K562 (cell line): Measurements from ENCODE around the gene TMCO4. TPM values are rescaled to one million over a fixed set of nuclear protein-coding genes. Genes with fewer than 3 reads are reported as not detected.

ENCODE experiments used
- RBM25 ChIP-seq: fragments of 200-400 bp; formaldehyde crosslinking; IDR thresholded peaks from 2 replicates; pipeline ENCODE4 v1.6.1; 2018; ENCODE audit warnings: low read length, low read depth, moderate library complexity; ENCODE audit not compliant: severe bottlenecking
- polyA plus RNA-seq, 8 experiments: library from polyadenylated mRNA; depleted of rRNA in 4 of 8; stranded (reverse) in 5 of 8; unstranded in 3 of 8; fragments of >200 nt; fragmentation: Nextera tagmentation in 2 of 8; fragmentation: Illumina TruSeq in 1 of 8; extraction: Ambion mirVana in 2 of 8; extraction: Trizol in 1 of 8; gene quantifications; 2 replicates each; pipeline versions ENCODE4 v1.2.1 to v1.2.3, GENCODE V29; 2011 to 2014; ENCODE audit warnings: inconsistent platforms in 1 of 8, missing spikeins in 1 of 8
- total RNA-seq, 7 experiments: library from RNA; depleted of rRNA in 6 of 7; stranded (reverse); fragments of >200 nt in 6 of 7; fragmentation: Illumina TruSeq in 2 of 7; extraction: Trizol in 2 of 7; gene quantifications; 2 replicates each; pipeline versions ENCODE4 v1.2.1 to v1.2.3, GENCODE V29; 2011 to 2021; ENCODE audit warnings: low replicate concordance in 1 of 7
- TF ChIP-seq, protein P1 (sequence below): fragments of 200-600 bp; sonication (generic); IDR thresholded peaks from one replicate; pipeline ENCODE4 v1.6.1; 2012; ENCODE audit warnings: mild to moderate bottlenecking, low read depth, low read length, inconsistent platforms

Gene TMCO4
- total and polyA plus RNA-seq, 9 of the 15 experiments (the other 6 are each of a cell fraction or from before 2014, with no cell fraction given): 0.06 to 2.1 (median 1.2) TPM

DNA sequence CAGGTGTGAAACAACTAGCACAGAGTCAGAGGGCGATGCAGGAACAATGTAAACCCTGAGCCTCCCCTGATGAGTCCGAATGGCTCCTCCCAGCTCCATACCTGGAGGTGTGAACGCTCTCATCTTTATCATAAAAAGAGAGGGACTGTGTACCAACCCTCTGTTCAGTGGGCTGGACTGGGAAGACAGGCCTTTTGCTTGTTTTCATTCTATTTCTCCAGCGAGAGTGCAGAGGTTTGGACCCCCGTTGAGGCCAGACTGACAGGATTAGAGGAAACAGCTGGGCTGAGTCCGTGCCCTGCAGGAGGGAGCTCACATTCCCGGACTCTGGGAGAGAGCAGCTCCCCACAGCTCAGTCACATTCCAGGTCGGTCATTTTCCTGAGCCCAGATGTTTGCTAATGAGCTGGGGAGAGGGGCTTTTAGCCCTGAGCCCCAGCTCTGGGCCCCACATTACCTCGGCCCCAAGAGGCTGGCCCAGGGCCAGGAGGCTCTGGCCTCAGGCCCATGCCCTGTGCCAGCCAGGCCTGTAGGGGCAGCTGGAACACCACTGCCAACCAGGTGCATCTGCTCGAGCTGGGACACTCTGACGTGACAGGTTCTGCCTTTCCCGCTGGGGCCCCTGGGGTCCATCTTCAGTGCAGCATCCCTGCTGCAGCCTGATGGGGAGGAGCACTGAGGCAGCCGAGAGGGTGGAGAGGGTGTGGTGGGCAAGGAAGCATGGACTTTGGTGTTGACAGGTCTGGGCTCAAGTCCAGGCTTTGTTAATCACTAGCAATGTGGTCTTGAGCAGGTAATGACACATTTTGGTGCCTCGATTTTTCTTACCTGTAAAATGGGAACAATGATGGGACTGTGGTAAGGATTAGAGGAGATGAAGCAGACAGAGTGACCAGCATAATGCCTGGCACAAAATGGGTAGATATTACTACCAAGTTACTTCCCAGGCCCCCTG, 159.1 kb downstream of the TMCO4 start (continued):
- TF ChIP-seq, protein P1, sequence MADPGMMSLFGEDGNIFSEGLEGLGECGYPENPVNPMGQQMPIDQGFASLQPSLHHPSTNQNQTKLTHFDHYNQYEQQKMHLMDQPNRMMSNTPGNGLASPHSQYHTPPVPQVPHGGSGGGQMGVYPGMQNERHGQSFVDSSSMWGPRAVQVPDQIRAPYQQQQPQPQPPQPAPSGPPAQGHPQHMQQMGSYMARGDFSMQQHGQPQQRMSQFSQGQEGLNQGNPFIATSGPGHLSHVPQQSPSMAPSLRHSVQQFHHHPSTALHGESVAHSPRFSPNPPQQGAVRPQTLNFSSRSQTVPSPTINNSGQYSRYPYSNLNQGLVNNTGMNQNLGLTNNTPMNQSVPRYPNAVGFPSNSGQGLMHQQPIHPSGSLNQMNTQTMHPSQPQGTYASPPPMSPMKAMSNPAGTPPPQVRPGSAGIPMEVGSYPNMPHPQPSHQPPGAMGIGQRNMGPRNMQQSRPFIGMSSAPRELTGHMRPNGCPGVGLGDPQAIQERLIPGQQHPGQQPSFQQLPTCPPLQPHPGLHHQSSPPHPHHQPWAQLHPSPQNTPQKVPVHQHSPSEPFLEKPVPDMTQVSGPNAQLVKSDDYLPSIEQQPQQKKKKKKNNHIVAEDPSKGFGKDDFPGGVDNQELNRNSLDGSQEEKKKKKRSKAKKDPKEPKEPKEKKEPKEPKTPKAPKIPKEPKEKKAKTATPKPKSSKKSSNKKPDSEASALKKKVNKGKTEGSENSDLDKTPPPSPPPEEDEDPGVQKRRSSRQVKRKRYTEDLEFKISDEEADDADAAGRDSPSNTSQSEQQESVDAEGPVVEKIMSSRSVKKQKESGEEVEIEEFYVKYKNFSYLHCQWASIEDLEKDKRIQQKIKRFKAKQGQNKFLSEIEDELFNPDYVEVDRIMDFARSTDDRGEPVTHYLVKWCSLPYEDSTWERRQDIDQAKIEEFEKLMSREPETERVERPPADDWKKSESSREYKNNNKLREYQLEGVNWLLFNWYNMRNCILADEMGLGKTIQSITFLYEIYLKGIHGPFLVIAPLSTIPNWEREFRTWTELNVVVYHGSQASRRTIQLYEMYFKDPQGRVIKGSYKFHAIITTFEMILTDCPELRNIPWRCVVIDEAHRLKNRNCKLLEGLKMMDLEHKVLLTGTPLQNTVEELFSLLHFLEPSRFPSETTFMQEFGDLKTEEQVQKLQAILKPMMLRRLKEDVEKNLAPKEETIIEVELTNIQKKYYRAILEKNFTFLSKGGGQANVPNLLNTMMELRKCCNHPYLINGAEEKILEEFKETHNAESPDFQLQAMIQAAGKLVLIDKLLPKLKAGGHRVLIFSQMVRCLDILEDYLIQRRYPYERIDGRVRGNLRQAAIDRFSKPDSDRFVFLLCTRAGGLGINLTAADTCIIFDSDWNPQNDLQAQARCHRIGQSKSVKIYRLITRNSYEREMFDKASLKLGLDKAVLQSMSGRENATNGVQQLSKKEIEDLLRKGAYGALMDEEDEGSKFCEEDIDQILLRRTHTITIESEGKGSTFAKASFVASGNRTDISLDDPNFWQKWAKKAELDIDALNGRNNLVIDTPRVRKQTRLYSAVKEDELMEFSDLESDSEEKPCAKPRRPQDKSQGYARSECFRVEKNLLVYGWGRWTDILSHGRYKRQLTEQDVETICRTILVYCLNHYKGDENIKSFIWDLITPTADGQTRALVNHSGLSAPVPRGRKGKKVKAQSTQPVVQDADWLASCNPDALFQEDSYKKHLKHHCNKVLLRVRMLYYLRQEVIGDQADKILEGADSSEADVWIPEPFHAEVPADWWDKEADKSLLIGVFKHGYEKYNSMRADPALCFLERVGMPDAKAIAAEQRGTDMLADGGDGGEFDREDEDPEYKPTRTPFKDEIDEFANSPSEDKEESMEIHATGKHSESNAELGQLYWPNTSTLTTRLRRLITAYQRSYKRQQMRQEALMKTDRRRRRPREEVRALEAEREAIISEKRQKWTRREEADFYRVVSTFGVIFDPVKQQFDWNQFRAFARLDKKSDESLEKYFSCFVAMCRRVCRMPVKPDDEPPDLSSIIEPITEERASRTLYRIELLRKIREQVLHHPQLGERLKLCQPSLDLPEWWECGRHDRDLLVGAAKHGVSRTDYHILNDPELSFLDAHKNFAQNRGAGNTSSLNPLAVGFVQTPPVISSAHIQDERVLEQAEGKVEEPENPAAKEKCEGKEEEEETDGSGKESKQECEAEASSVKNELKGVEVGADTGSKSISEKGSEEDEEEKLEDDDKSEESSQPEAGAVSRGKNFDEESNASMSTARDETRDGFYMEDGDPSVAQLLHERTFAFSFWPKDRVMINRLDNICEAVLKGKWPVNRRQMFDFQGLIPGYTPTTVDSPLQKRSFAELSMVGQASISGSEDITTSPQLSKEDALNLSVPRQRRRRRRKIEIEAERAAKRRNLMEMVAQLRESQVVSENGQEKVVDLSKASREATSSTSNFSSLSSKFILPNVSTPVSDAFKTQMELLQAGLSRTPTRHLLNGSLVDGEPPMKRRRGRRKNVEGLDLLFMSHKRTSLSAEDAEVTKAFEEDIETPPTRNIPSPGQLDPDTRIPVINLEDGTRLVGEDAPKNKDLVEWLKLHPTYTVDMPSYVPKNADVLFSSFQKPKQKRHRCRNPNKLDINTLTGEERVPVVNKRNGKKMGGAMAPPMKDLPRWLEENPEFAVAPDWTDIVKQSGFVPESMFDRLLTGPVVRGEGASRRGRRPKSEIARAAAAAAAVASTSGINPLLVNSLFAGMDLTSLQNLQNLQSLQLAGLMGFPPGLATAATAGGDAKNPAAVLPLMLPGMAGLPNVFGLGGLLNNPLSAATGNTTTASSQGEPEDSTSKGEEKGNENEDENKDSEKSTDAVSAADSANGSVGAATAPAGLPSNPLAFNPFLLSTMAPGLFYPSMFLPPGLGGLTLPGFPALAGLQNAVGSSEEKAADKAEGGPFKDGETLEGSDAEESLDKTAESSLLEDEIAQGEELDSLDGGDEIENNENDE: no peak
- TF ChIP-seq RBM25: peak; percentile 68
- TF ChIP-seq, all 486 proteins: peak for 9
